Ovary (tissue), 9 donors: ENCODE results near the gene ACSF3. TPM values are rescaled to one million over a fixed set of nuclear protein-coding genes. Genes with fewer than 3 reads are reported as not detected.
"Not testable (repeated sequence)": the region's sequence is repeated elsewhere in the genome, so short reads cannot be mapped to it uniquely, and the experiment has no call there.

Experiments
- DNase-seq, 5 donors: peaks; one replicate each; pipeline ENCODE4 v3.0.0-alpha.2; 2019 to 2020
- H3K27ac ChIP-seq, 2 donors: fragments of 200-600 bp; one replicate each; pipeline versions ENCODE4 v1.5.1 to v1.8.0; 2019 to 2022
- H3K27me3 ChIP-seq: fragments of 200-600 bp; one replicate; pipeline ENCODE4 v1.8.0; 2022
- H3K36me3 ChIP-seq: fragments of 200-600 bp; sonication (generic); one replicate; pipeline ENCODE4 v1.5.1; 2019
- H3K4me1 ChIP-seq: one replicate; pipeline ENCODE4 v1.8.1; 2013; ENCODE audit warnings: mild to moderate bottlenecking, moderate library complexity; ENCODE audit not compliant: insufficient read depth
- H3K4me3 ChIP-seq: fragments of 200-600 bp; sonication (generic); one replicate; pipeline ENCODE4 v1.5.1; 2017
- H3K9me3 ChIP-seq, 2 donors: fragments of 200-600 bp in 1 of 2; sonication (generic) in 1 of 2; one replicate each; pipeline versions ENCODE4 v1.5.1 to v1.8.1; 2013 to 2019; ENCODE audit warnings: mild to moderate bottlenecking in 1 of 2, moderate library complexity in 1 of 2
- CTCF ChIP-seq, 3 donors: fragments of 450-650 bp in 2 of 3; fragments of 200-600 bp in 1 of 3; IDR thresholded peaks; one replicate each; pipeline versions ENCODE4 v1.5.1 to v1.8.0; 2016 to 2022; ENCODE audit warnings: antibody characterized with exemption in 3 of 3, mild to moderate bottlenecking in 1 of 3
- EP300 ChIP-seq: sonication (generic); formaldehyde crosslinking; IDR thresholded peaks from one replicate; pipeline ENCODE4 v1.6.1; 2017; ENCODE audit warnings: antibody characterized with exemption
- POLR2A ChIP-seq: fragments of 450-650 bp; IDR thresholded peaks from one replicate; pipeline ENCODE4 v1.6.1; 2017; ENCODE audit warnings: antibody characterized with exemption, mild to moderate bottlenecking, moderate library complexity
- WGBS, 3 donors: extraction: QIAGEN DNeasy Blood & Tissue Kit in 1 of 3; methylation state at CpG; one replicate each; pipeline versions ENCODE4 v1.1.5 to v1.1.7; 2013 to 2017; 5-methylcytosine and 5-hydroxymethylcytosine counted together
- intact Hi-C, 4 donors: fragments of 100-400 bp; cut with DNase I; formaldehyde crosslinking; loops; one replicate each; pipeline versions ENCODE4 v1.11.0 to v1.15.1; 2022 to 2023
- polyA plus RNA-seq, 2 donors: library from polyadenylated mRNA; stranded (reverse); fragments of 200-250 nt in 1 of 2; fragments of 350-450 nt in 1 of 2; fragmentation: Illumina TruSeq in 1 of 2; extraction: RNeasy Lipid Tissue Mini Kit (QIAGEN cat#74804) in 1 of 2; gene quantifications; one replicate each; pipeline ENCODE4 v1.2.3, GENCODE V29; 2013 to 2014
- total RNA-seq, 7 donors: library from RNA; depleted of rRNA in 2 of 7; stranded (reverse); fragments of >200 nt in 2 of 7; fragmentation: NEBNext Ultra II Directional in 3 of 7; extraction: Animal tissue kit (Norgen Biotek cat#: 25700) in 3 of 7; gene quantifications; one replicate each; pipeline versions ENCODE4 v1.1.0 to v1.2.4, GENCODE V29; 2016 to 2023
- donor health status: DM: no; HTN: no; CAD: no; lungs with moderate emphysema.
- donor health status: DM: no; HTN: no; CAD: no.
- donor health status: Bipolar disorder and iron deficiency.
- donor health status: DM: yes; HTN: yes; CAD: no.
- donor health status: DM: no; HTN: no; CAD: no.
- donor health status: DM: yes; HTN: yes; CAD: no.

ACSF3 gene
- total and polyA plus RNA-seq, 9 donors, result 16.2 to 40.9 (median 28.0) TPM

GRCh38 chr16:89164436-89164835 lies 70.8 kb downstream of the ACSF3 start:
- Histone ChIP-seq H3K27ac (no peak overlapping the region), H3K4me3 (no peak overlapping the region), H3K4me1 (no peaks in the 10 kb centered on the region), H3K9me3 (no peaks in the 10 kb centered on the region), H3K36me3 (no peaks in the 10 kb centered on the region), H3K27me3 (peaks cover 4% of the 10 kb centered on the region)
- no peak for DNase-seq
- 18 to 25% (median 20%) methylated on average over 15 of the region's 15 CpGs for WGBS, 3 donors
- TF ChIP-seq CTCF (IDR thresholded peaks at IDR 0.05), result no peak
- TF ChIP-seq EP300, result no peak
- no peak for TF ChIP-seq POLR2A
- intact Hi-C loops, result loop anchor here in 1 of 4 donors (5.0 kb wide), 1 partner anchor 222 kb away; no protein-coding TSS in a partner anchor

GRCh38 chr16:89164847-89165680 lies 71.4 kb downstream of the ACSF3 start:
- no peaks in the 10 kb centered on the region for H3K9me3 ChIP-seq
- H3K36me3 ChIP-seq, result no peaks in the 10 kb centered on the region
- DNase-seq, result no peak
- 48 to 57% (median 54%) methylated on average over 16 to 20 of the region's 20 CpGs for WGBS, 3 donors
- no peak overlapping the region for H3K4me3 ChIP-seq
- TF ChIP-seq EP300, result no peak
- no peak for TF ChIP-seq CTCF (IDR thresholded peaks at IDR 0.05)
- TF ChIP-seq POLR2A, result no peak
- H3K27ac ChIP-seq, result no peak overlapping the region
- intact Hi-C loops, result loop anchor here in 1 of 4 donors (5.0 kb wide), 1 partner anchor 223 kb away; no protein-coding TSS in a partner anchor
- H3K4me1 ChIP-seq, result no peaks in the 10 kb centered on the region
- peaks cover 4% of the 10 kb centered on the region for H3K27me3 ChIP-seq

GRCh38 chr16:89165681-89165979 lies 72.0 kb downstream of the ACSF3 start:
- H3K27ac ChIP-seq, H3K4me3 ChIP-seq, H3K27me3 ChIP-seq, H3K4me1 ChIP-seq, DNase-seq, H3K36me3 ChIP-seq, intact Hi-C loops, H3K9me3 ChIP-seq: not testable (repeated sequence)
- 30 to 51% (median 48%) methylated on average over 10 of the region's 10 CpGs for WGBS, 3 donors

- TF ChIP-seq CTCF (IDR thresholded peaks at IDR 0.05) (no peak), EP300 (no peak), POLR2A (no peak)
- Histone ChIP-seq H3K4me3 (no peak overlapping the region), H3K36me3 (no peaks in the 10 kb centered on the region), H3K9me3 (no peaks in the 10 kb centered on the region), H3K27ac (no peak overlapping the region), H3K4me1 (peaks cover 3% of the 10 kb centered on the region), H3K27me3 (peaks cover 6% of the 10 kb centered on the region)
- 53 to 66% (median 53%) methylated on average over 6 to 18 of the region's 18 CpGs for WGBS, 3 donors
- intact Hi-C loops, result no loop called here
- DNase-seq, result no peak
Measured at GRCh38 chr16:89166696-89167424, 73.2 kb downstream of the ACSF3 start.
